K562 (cell line): ENCODE data around the gene VGLL4. TPM values are rescaled to one million over a fixed set of nuclear protein-coding genes. Genes with fewer than 3 reads are reported as not detected.

Experiments
- ATAC-seq: fragments of 200-7000 bp; cut with Tn5 transposase; 3 replicates; pipeline ENCODE4 v1.9.1; 2020; ENCODE audit warnings: moderate library complexity
- BruUV-seq: library from RNA; stranded (reverse); fragments of 400-500 nt; replicated peaks from 2 replicates; lab custom pipeline; 2021; lab: Mats Ljungman, UMichigan
- CTCF ChIA-PET: fragments of 300-600 bp; formaldehyde crosslinking; extraction: SDS; loops from one replicate; lab custom pipeline; 2021; ENCODE audit warnings: low intra/inter-chr PET ratio; lab: Yijun Ruan, JAX
- POLR2A ChIA-PET: fragments of 300-600, 350-650 bp; sonication (Branson Sonifier 250); formaldehyde crosslinking; extraction: SDS; loops from one replicate; lab custom pipeline; 2021; ENCODE audit warnings: antibody characterized with exemption, inconsistent platforms; lab: Yijun Ruan, JAX
- DNase-seq, 4 experiments: peaks; one replicate each; pipeline versions ENCODE4 v3.0.0 to v3.0.0-alpha.2; 2011 to 2018; ENCODE audit warnings: low spot score in 3 of 4, mixed read lengths in 3 of 4; ENCODE audit errors: extremely low read depth in 1 of 4
- FAIRE-seq: peaks from 2 replicates; lab custom pipeline; 2011; peaks lifted over from hg19 to GRCh38; lab: Jason Lieb, UNC
- H2AFZ ChIP-seq: 2 replicates; pipeline ENCODE4 v1.6.0; 2011; ENCODE audit warnings: low read depth, low read length, control low read depth, inconsistent platforms
- H3K27ac ChIP-seq: fragments of 200-600 bp; 3 replicates; pipeline ENCODE4 v1.8.0; 2011; ENCODE audit warnings: low read depth, mild to moderate bottlenecking, control low read depth, inconsistent platforms, low read length, moderate library complexity, mixed read lengths; ENCODE audit errors: extremely low read depth
- H3K27me3 ChIP-seq, 2 experiments: fragments of 300-600 bp in 1 of 2; 2 replicates in 1 of 2; 3 replicates in 1 of 2; pipeline versions ENCODE4 v1.6.0 to v1.8.0; 2011; ENCODE audit warnings: inconsistent platforms in 2 of 2, low read length in 2 of 2, mild to moderate bottlenecking in 1 of 2, mixed read lengths in 1 of 2, moderate library complexity in 1 of 2; ENCODE audit not compliant: control insufficient read depth in 2 of 2, insufficient read depth in 2 of 2
- H3K36me3 ChIP-seq: fragments of 300-600 bp; 3 replicates; pipeline ENCODE4 v1.8.0; 2011; ENCODE audit warnings: mild to moderate bottlenecking, low read length, inconsistent platforms; ENCODE audit not compliant: control insufficient read depth, insufficient read depth
- H3K4me1 ChIP-seq, 2 experiments: fragments of 200-600 bp in 1 of 2; replicated peaks in 1 of 2; 2 replicates in 1 of 2; 3 replicates in 1 of 2; pipeline versions ENCODE4 v1.5.1 to v1.8.0; 2011; ENCODE audit warnings: inconsistent platforms in 2 of 2, low read length in 2 of 2, mild to moderate bottlenecking in 1 of 2, mixed read lengths in 1 of 2, moderate library complexity in 1 of 2; ENCODE audit not compliant: control insufficient read depth in 2 of 2, insufficient read depth in 2 of 2
- H3K4me2 ChIP-seq: 2 replicates; pipeline ENCODE4 v1.6.1; 2011; ENCODE audit warnings: low read length, control low read depth, inconsistent platforms, mixed read lengths; ENCODE audit not compliant: insufficient read depth
- H3K4me3 ChIP-seq: fragments of 200-600 bp; sonication (generic), shearing (Covaris generic); 2 replicates; pipeline ENCODE4 v1.5.1; 2016; ENCODE audit warnings: control low read depth, inconsistent platforms
- H3K79me2 ChIP-seq: fragments of 200-600 bp; 3 replicates; pipeline ENCODE4 v1.8.0; 2011; ENCODE audit warnings: low read length, inconsistent platforms; ENCODE audit not compliant: control insufficient read depth, insufficient read depth
- H3K9ac ChIP-seq, 2 experiments: 2 replicates each; pipeline versions ENCODE4 v1.6.0 to v1.6.1; 2011; ENCODE audit warnings: low read depth in 2 of 2, low read length in 2 of 2, control low read depth in 1 of 2, inconsistent platforms in 1 of 2, mild to moderate bottlenecking in 1 of 2, mixed read lengths in 1 of 2; ENCODE audit not compliant: insufficient read depth in 1 of 2
- H3K9me1 ChIP-seq: one replicate; pipeline ENCODE4 v1.6.0; 2011; ENCODE audit warnings: inconsistent platforms, mild to moderate bottlenecking, low read length, moderate library complexity; ENCODE audit not compliant: control insufficient read depth, insufficient read depth
- H3K9me3 ChIP-seq: replicated peaks from 2 replicates; pipeline ENCODE4 v1.5.1; 2011; ENCODE audit warnings: low read depth, low read length, inconsistent platforms; ENCODE audit not compliant: control insufficient read depth, insufficient read depth
- H4K20me1 ChIP-seq: replicated peaks from 2 replicates; pipeline ENCODE4 v1.6.1; 2011; ENCODE audit warnings: low read length, inconsistent platforms, mixed read lengths; ENCODE audit not compliant: control insufficient read depth, insufficient read depth
- EP400 ChIP-seq: fragments of 450-650 bp; IDR thresholded peaks from 2 replicates; pipeline ENCODE4 v1.6.1; 2017; ENCODE audit warnings: antibody characterized with exemption, mild to moderate bottlenecking, moderate library complexity
- GTF2A2 ChIP-seq: IDR thresholded peaks from 2 replicates; pipeline ENCODE4 v1.6.1; 2016; ENCODE audit warnings: mild to moderate bottlenecking, missing genetic modification characterization, missing compliant biosample characterization
- HNRNPK ChIP-seq: fragments of 200-400 bp; formaldehyde crosslinking; IDR thresholded peaks from one replicate; pipeline ENCODE4 v1.6.1; 2018; ENCODE audit warnings: mild to moderate bottlenecking, low read depth, low read length; ENCODE audit not compliant: poor library complexity, severe bottlenecking
- HSF4 ChIP-seq: fragments of 250-450 bp; sonication (Bioruptor Pico); IDR thresholded peaks from 2 replicates; pipeline ENCODE4 v2.1.2; 2022; ENCODE audit warnings: mild to moderate bottlenecking, moderate library complexity, borderline replicate concordance
- MITF ChIP-seq: IDR thresholded peaks from 2 replicates; pipeline ENCODE4 v1.6.1; 2014; ENCODE audit warnings: antibody characterized with exemption
- NR2F6 ChIP-seq: fragments of 450-650 bp; formaldehyde crosslinking; IDR thresholded peaks from 2 replicates; pipeline ENCODE4 v1.4.0; 2020; ENCODE audit warnings: mild to moderate bottlenecking
- SIN3A ChIP-seq, 2 experiments: fragments of 150-350 bp in 1 of 2; IDR thresholded peaks; 2 replicates each; pipeline ENCODE4 v1.6.1; 2011 to 2016; ENCODE audit warnings: borderline replicate concordance in 2 of 2, low read depth in 2 of 2, low read length in 2 of 2, mild to moderate bottlenecking in 2 of 2, moderate library complexity in 2 of 2; ENCODE audit not compliant: control insufficient read depth in 1 of 2
- TAF15 ChIP-seq: fragments of 200-400 bp; formaldehyde crosslinking; IDR thresholded peaks from 2 replicates; pipeline ENCODE4 v1.6.1; 2017; ENCODE audit warnings: mild to moderate bottlenecking, low read depth, low read length, moderate library complexity
- ZMIZ1 ChIP-seq, 2 experiments: fragments of 150-350 bp in 1 of 2; IDR thresholded peaks; 2 replicates each; pipeline ENCODE4 v1.6.1; 2012 to 2016; ENCODE audit warnings: low read depth in 2 of 2, low read length in 2 of 2, mild to moderate bottlenecking in 1 of 2, moderate library complexity in 1 of 2
- ZNF184 ChIP-seq: sonication (generic); formaldehyde crosslinking; IDR thresholded peaks from 2 replicates; pipeline ENCODE4 v1.5.0; 2020; ENCODE audit warnings: missing genetic modification reagents
- WGBS: fragments of 100-300 bp; shearing (Covaris generic); methylation state at CpG from one replicate; pipeline ENCODE4 v1.1.6; 2016; ENCODE audit warnings: low coverage, mixed read lengths; ENCODE audit not compliant: insufficient coverage; ENCODE audit errors: missing lambda C conversion rate; 5-methylcytosine and 5-hydroxymethylcytosine counted together
- in situ Hi-C: fragments of 300-500 bp; cut with MboI; formaldehyde crosslinking; loops from 4 replicates; pipeline ENCODE4 v1.15.0; 2018; ENCODE audit warnings: inconsistent platforms, mixed read lengths
- intact Hi-C: fragments of 100-400 bp; cut with micrococcal nuclease; formaldehyde crosslinking; loops from 2 replicates; pipeline ENCODE4 v1.14.2; 2022
- polyA plus RNA-seq, 8 experiments: library from polyadenylated mRNA; depleted of rRNA in 4 of 8; stranded (reverse) in 5 of 8; unstranded in 3 of 8; fragments of >200 nt; fragmentation: Nextera tagmentation in 2 of 8; fragmentation: Illumina TruSeq in 1 of 8; extraction: Ambion mirVana in 2 of 8; extraction: Trizol in 1 of 8; gene quantifications; 2 replicates each; pipeline versions ENCODE4 v1.2.1 to v1.2.3, GENCODE V29; 2011 to 2014; ENCODE audit warnings: inconsistent platforms in 1 of 8, missing spikeins in 1 of 8
- total RNA-seq, 7 experiments: library from RNA; depleted of rRNA in 6 of 7; stranded (reverse); fragments of >200 nt in 6 of 7; fragmentation: Illumina TruSeq in 2 of 7; extraction: Trizol in 2 of 7; gene quantifications; 2 replicates each; pipeline versions ENCODE4 v1.2.1 to v1.2.3, GENCODE V29; 2011 to 2021; ENCODE audit warnings: low replicate concordance in 1 of 7

Gene VGLL4
- total and polyA plus RNA-seq, 9 of the 15 experiments (the other 6 are each of a cell fraction or from before 2014, with no cell fraction given) = 0.27 to 10.9 (median 8.6) TPM

DNA sequence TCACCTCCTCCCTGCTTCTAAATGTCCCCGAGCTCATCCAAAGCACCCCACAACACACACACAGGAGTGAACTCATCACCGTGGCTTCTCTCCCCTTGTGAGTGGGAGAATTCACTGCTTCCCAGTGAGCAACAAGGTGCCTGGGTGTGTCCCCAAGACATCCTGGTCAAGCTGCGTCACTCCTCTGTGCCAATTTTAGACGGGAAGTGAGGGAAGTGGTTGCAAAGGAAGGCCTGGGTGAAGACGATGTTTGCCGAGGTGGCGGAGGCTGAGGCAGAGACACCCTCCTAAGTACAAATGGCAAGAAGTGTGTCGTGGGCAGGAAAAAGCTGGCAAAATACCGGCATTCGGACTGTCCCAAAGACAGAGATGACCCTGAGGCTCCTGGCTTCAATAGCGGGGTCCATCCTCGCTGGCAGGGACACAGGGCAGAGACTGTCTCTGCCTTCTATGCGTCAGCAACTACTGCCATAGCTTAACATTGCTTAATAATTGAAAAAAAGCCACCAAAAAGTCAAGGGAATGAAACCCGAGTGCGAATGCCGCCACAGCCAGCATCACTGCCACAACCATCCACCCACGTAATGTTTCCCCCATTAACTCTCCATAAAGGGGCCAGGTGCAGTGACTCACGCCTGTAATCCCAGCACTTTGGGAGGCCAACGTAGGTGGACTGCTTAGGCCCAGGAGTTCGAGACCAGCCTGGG, 72.8 kb downstream of the VGLL4 start:
- H3K4me3 ChIP-seq = no peak overlapping the region
- WGBS = 41% methylated on average over 20 of the region's 20 CpGs
- intact Hi-C loops (no loop called here), in situ Hi-C loops (no loop called here)
- no TSS peak for BruUV-seq
- H3K36me3 ChIP-seq = no peaks in the 10 kb centered on the region; the same call in 2 of the 3 replicates
- H3K27ac ChIP-seq = no peak overlapping the region
- H2AFZ ChIP-seq = no peak overlapping the region
- no peak overlapping the region for H3K9ac ChIP-seq
- no peak for DNase-seq
- H4K20me1 ChIP-seq = peaks cover 23% of the 10 kb centered on the region
- H3K27me3 ChIP-seq = peaks cover 0 to 23% of the 10 kb centered on the region in 2 experiments; a peak in 3 of 5 replicates
- ChIA-PET CTCF (no interaction called here), POLR2A (interaction anchor here (0.7 kb wide), 2 partner anchors 16 to 91 kb away, joined by 3 read pairs; no protein-coding TSS in a partner anchor)
- TF ChIP-seq TAF15 (no peak), HSF4 (no peak), GTF2A2 (no peak), MITF (no peak), SIN3A (IDR thresholded peaks at IDR 0.05; ENCODE audit: borderline replicate concordance in 2 of 2, control insufficient read depth in 1 of 2, low read depth in 2 of 2, low read length in 2 of 2) (no peak), ZNF184 (CRISPR knock-in tag) (no peak), NR2F6 (CRISPR knock-in tag) (no peak), HNRNPK (no peak), ZMIZ1 (IDR thresholded peaks at IDR 0.05; ENCODE audit: low read depth in 2 of 2, low read length in 2 of 2) (no peak), EP400 (no peak)
- H3K9me1 ChIP-seq = no peaks in the 10 kb centered on the region
- no peaks in the 10 kb centered on the region for H3K9me3 ChIP-seq
- FAIRE-seq = no peak
- no peaks in the 10 kb centered on the region for H3K79me2 ChIP-seq
- ATAC-seq = no peak
- peaks cover 0 to 4% of the 10 kb centered on the region in 2 experiments; a peak in 3 of 5 replicates for H3K4me1 ChIP-seq
- H3K4me2 ChIP-seq = no peak overlapping the region
